Measurements from ENCODE around the gene SNRNP35.
"Not testable (repeated sequence)": the region's sequence is repeated elsewhere in the genome, so short reads cannot be mapped to it uniquely, and the experiment has no call there.

Gene SNRNP35

DNA sequence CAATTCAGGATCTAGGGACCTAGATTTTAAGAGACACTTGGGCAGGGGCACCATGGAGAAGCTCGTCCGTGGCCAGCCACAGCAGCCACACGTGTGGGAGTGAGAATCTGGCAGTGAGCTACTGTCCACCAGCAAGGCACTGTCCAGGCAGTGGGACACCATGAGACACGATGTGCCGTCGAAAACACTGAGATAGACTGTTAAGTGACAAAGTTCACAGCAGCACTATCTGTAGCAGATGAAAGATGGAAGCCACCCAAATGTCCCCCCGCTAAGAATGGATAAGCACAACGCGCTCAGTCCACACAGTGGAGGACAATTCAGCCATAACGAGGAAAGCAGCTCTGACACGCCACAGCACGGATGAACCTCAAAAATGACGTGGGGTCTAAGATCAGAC, 55.9 kb downstream of the SNRNP35 start:
- TF ChIP-seq, protein P1, sequence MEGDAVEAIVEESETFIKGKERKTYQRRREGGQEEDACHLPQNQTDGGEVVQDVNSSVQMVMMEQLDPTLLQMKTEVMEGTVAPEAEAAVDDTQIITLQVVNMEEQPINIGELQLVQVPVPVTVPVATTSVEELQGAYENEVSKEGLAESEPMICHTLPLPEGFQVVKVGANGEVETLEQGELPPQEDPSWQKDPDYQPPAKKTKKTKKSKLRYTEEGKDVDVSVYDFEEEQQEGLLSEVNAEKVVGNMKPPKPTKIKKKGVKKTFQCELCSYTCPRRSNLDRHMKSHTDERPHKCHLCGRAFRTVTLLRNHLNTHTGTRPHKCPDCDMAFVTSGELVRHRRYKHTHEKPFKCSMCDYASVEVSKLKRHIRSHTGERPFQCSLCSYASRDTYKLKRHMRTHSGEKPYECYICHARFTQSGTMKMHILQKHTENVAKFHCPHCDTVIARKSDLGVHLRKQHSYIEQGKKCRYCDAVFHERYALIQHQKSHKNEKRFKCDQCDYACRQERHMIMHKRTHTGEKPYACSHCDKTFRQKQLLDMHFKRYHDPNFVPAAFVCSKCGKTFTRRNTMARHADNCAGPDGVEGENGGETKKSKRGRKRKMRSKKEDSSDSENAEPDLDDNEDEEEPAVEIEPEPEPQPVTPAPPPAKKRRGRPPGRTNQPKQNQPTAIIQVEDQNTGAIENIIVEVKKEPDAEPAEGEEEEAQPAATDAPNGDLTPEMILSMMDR (conservative IDR thresholded peaks at IDR 0.05; ENCODE audit: low read depth): no peak
- ChIA-PET CTCF (interaction anchor here (0.7 kb wide), 1 partner anchor 69 kb away, joined by 4 read pairs; no protein-coding TSS in a partner anchor), POLR2A (ENCODE audit: low non-redundant PET) (no interaction called here)

DNA sequence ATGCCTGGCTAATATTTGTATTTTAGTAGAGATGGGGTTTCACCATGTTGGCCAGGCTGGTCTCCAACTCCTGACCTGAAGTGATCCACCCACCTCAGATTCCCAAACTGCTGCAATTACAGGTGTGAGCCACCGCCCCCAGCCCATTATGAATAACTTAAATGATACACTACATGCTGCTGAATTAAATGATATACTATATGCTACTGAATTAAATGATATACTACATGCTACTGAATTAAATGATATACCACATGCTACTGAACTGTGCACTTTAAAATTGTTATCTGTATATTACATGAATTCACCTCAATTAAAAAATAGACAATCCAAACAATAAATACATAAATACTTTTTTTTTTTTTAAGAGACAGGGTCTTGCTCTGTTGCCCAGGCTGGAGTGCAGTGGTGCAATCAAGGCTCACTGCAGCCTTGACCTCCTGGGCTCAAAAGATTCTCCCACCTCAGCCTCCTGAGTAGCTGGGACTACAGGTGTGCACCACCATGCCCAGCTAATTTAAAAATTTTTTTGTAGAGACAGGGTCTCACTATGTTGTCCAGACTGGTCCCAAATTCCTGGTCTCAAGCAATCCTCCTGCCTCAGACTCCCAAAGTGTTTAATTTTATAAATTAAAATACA, 56.8 kb downstream of the SNRNP35 start:
- H3K27ac ChIP-seq: peak overlapping the region; percentile 81
- CTCF ChIA-PET; POLR2A ChIA-PET (ENCODE audit: low non-redundant PET); DNase-seq (ENCODE audit: low spot score): not testable (repeated sequence)

More for the DNA sequence above, 55.9 kb downstream of the SNRNP35 start:
- peak overlapping the region; percentile 81 for H3K27ac ChIP-seq
- DNase-seq (ENCODE audit: low spot score): no peak

DNA sequence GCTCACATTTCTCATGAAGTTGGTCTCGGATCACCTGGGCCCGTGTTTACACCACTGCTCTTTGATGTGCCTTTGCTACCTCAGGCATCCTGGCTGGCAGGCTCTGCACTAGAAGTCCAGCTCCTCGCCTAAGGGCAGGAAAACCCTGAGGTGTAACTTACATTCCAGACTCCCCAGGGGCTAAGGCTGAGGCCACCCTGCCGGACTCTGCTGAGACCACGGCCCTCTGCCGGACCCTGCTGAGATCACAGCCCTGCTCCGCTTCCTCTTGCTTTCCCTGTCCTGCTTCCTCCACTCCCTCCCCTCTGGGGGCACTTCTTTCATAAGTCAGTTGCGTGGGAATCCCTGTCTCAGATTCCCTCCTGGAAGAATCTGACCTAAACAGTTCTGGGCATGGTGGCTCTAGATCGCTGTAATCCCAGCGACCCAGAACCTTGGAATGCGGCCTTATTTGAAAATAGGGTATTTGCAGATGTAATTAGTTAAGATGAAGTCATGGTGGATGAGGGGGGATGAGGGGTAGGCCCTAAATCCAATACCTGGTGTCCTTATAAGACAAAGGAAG, 58.4 kb downstream of the SNRNP35 start:
- POLR2A ChIA-PET (ENCODE audit: low non-redundant PET): no interaction called here
- TF ChIP-seq, protein P1 (conservative IDR thresholded peaks at IDR 0.05; ENCODE audit: low read depth): no peak

More for the DNA sequence above, 58.4 kb downstream of the SNRNP35 start:
- CTCF ChIA-PET: interaction anchor here (0.6 kb wide), 1 partner anchor 387 kb away, joined by 4 read pairs; no protein-coding TSS in a partner anchor
- DNase-seq (ENCODE audit: low spot score): no peak
- H3K27ac ChIP-seq: peak overlapping the region; percentile 98

Data from RWPE1 (cell line).